ENCODE measurements around the gene ATF6.
A peak's percentile ranks its signal among the peaks of the same experiment; 100 is the strongest.
"Not testable (repeated sequence)": the region's sequence is repeated elsewhere in the genome, so short reads cannot be mapped to it uniquely, and the experiment has no call there.

The ATF6 gene

GRCh38 chr1:161791904-161792655, 26.0 kb downstream of the ATF6 start:
- no peak for TF ChIP-seq CTCF (IDR thresholded peaks at IDR 0.05; ENCODE audit: control insufficient read depth, extremely low read depth, insufficient read depth)
- H3K4me3 ChIP-seq (ENCODE audit: low read depth, low read length), result no peak overlapping the region
- DNase-seq (ENCODE audit: low read depth), result no peak

- TF ChIP-seq CTCF (IDR thresholded peaks at IDR 0.05; ENCODE audit: control insufficient read depth, extremely low read depth, insufficient read depth), result peak; percentile 56
- DNase-seq (ENCODE audit: low read depth), result peak; percentile 62
- no peak overlapping the region for H3K4me3 ChIP-seq (ENCODE audit: low read depth, low read length)
These were observed 26.6 kb downstream of the ATF6 start for GRCh38 chr1:161792740-161793139.

GRCh38 chr1:161799792-161800191, 33.7 kb downstream of the ATF6 start:
- TF ChIP-seq CTCF (IDR thresholded peaks at IDR 0.05; ENCODE audit: control insufficient read depth, extremely low read depth, insufficient read depth), result no peak
- H3K4me3 ChIP-seq (ENCODE audit: low read depth, low read length), result no peak overlapping the region
- no peak for DNase-seq (ENCODE audit: low read depth)

GRCh38 chr1:161801955-161802354, 35.8 kb downstream of the ATF6 start:
- no peak for TF ChIP-seq CTCF (IDR thresholded peaks at IDR 0.05; ENCODE audit: control insufficient read depth, extremely low read depth, insufficient read depth)
- H3K4me3 ChIP-seq (ENCODE audit: low read depth, low read length), result no peak overlapping the region
- no peak for DNase-seq (ENCODE audit: low read depth)

GRCh38 chr1:161803181-161803580, 37.1 kb downstream of the ATF6 start:
- no peak for DNase-seq (ENCODE audit: low read depth)
- no peak for TF ChIP-seq CTCF (IDR thresholded peaks at IDR 0.05; ENCODE audit: control insufficient read depth, extremely low read depth, insufficient read depth)
- no peak overlapping the region for H3K4me3 ChIP-seq (ENCODE audit: low read depth, low read length)

- DNase-seq (ENCODE audit: low read depth), result no peak
- TF ChIP-seq CTCF (IDR thresholded peaks at IDR 0.05; ENCODE audit: control insufficient read depth, extremely low read depth, insufficient read depth), result no peak
- H3K4me3 ChIP-seq (ENCODE audit: low read depth, low read length), result no peak overlapping the region
These were observed 39.5 kb downstream of the ATF6 start for GRCh38 chr1:161805399-161806197.

- not testable (repeated sequence) for H3K4me3 ChIP-seq (ENCODE audit: low read depth, low read length); DNase-seq (ENCODE audit: low read depth)
These were observed 43.1 kb downstream of the ATF6 start for GRCh38 chr1:161809202-161809601.

GRCh38 chr1:161809656-161810055, 43.5 kb downstream of the ATF6 start:
- DNase-seq (ENCODE audit: low read depth); H3K4me3 ChIP-seq (ENCODE audit: low read depth, low read length): not testable (repeated sequence)
